Right lobe of liver (tissue), 4 donors: ENCODE measurements around the gene COL18A1.

Experiments used
- CTCF ChIP-seq, 4 donors: fragments of 200-600 bp in 3 of 4; fragments of 450-650 bp in 1 of 4; IDR thresholded peaks; one replicate each; pipeline versions ENCODE4 v1.5.1 to v1.8.0; 2016 to 2022; ENCODE audit warnings: antibody characterized with exemption in 4 of 4, mild to moderate bottlenecking in 2 of 4
- POLR2A ChIP-seq: fragments of 450-650 bp; IDR thresholded peaks from one replicate; pipeline ENCODE4 v1.6.1; 2017; ENCODE audit warnings: antibody characterized with exemption, mild to moderate bottlenecking
- donor health status: DM: no; HTN: no; CAD: no.
- donor health status: DM: no; HTN: no; CAD: no.
- donor health status: DM: no; HTN: yes; CAD: no.

- TF ChIP-seq CTCF (IDR thresholded peaks at IDR 0.05), result peak; percentile 97 to 99 (median 98)
- TF ChIP-seq POLR2A, result peak; percentile 39
Measured at GRCh38 chr21:45439161-45439872, 34.4 kb downstream of the COL18A1 start.
